GM21381 (cell line): ENCODE results near the gene SHROOM1.

Source experiments
- ATAC-seq: cut with Tn5 transposase; IDR thresholded peaks from one replicate; pipeline ENCODE4 v1.9.1; 2021; ENCODE audit warnings: mild to moderate bottlenecking, moderate library complexity; ENCODE audit not compliant: unreplicated experiment

The SHROOM1 gene

GRCh38 chr5:132854301-132854700, 23.9 kb upstream of the SHROOM1 start:
- ATAC-seq: no peak

- no peak for ATAC-seq
Measured at GRCh38 chr5:132853790-132854189, 23.3 kb upstream of the SHROOM1 start.

- ATAC-seq: no peak
Measured at GRCh38 chr5:132853323-132853722, 22.9 kb upstream of the SHROOM1 start.

GRCh38 chr5:132850066-132850465, 19.6 kb upstream of the SHROOM1 start:
- no peak for ATAC-seq

GRCh38 chr5:132849347-132849746, 18.9 kb upstream of the SHROOM1 start:
- ATAC-seq: no peak

- no peak for ATAC-seq
Measured at GRCh38 chr5:132848270-132848669, 17.8 kb upstream of the SHROOM1 start.

- no peak for ATAC-seq
Measured at GRCh38 chr5:132841305-132841704, 10.9 kb upstream of the SHROOM1 start.

- ATAC-seq: no peak
Measured at GRCh38 chr5:132840896-132841295, 10.4 kb upstream of the SHROOM1 start.

- ATAC-seq: no peak
Measured at GRCh38 chr5:132840313-132840712, 9.9 kb upstream of the SHROOM1 start.

- ATAC-seq: no peak
Measured at GRCh38 chr5:132839426-132840301, 9.2 kb upstream of the SHROOM1 start.

- ATAC-seq: no peak
Measured at GRCh38 chr5:132838516-132839282, 8.3 kb upstream of the SHROOM1 start.

- ATAC-seq: no peak
Measured at GRCh38 chr5:132837868-132838267, 7.4 kb upstream of the SHROOM1 start.

- no peak for ATAC-seq
Measured at GRCh38 chr5:132836852-132837251, 6.4 kb upstream of the SHROOM1 start.

- ATAC-seq: no peak
Measured at GRCh38 chr5:132834057-132834456, 3.6 kb upstream of the SHROOM1 start.

GRCh38 chr5:132832612-132833011, 2.2 kb upstream of the SHROOM1 start:
- ATAC-seq: no peak

- ATAC-seq: no peak
Measured at GRCh38 chr5:132831095-132831860, 831 bp upstream of the SHROOM1 start.

- ATAC-seq: peak; percentile 67
Measured at GRCh38 chr5:132829742-132830435, 558 bp downstream of the SHROOM1 start.

GRCh38 chr5:132828846-132829494, 1.5 kb downstream of the SHROOM1 start:
- ATAC-seq: no peak

- ATAC-seq: no peak
Measured at GRCh38 chr5:132827943-132828673, 2.3 kb downstream of the SHROOM1 start.
